T-helper 1 cell treated with Interleukin-12 subunit alpha and Interleukin-12 subunit beta and Interleukin-4 antibody, amounts not matched to agents 30 ng/mL and 1 ng/mL, for 36 hours (primary cell): ENCODE measurements around the gene CACNA1B. TPM values are rescaled to one million over a fixed set of nuclear protein-coding genes. Genes with fewer than 3 reads are reported as not detected.

Source experiments
- intact Hi-C: fragments of 100-400 bp; cut with micrococcal nuclease; formaldehyde crosslinking; loops from one replicate; pipeline ENCODE4 v1.15.1; 2024
- total RNA-seq: library from RNA; stranded (reverse); gene quantifications from 2 replicates; pipeline ENCODE4 v1.2.3, GENCODE V29; 2022

The CACNA1B gene
- total RNA-seq, 1 donor from 2014 or later: 0.07 TPM

DNA sequence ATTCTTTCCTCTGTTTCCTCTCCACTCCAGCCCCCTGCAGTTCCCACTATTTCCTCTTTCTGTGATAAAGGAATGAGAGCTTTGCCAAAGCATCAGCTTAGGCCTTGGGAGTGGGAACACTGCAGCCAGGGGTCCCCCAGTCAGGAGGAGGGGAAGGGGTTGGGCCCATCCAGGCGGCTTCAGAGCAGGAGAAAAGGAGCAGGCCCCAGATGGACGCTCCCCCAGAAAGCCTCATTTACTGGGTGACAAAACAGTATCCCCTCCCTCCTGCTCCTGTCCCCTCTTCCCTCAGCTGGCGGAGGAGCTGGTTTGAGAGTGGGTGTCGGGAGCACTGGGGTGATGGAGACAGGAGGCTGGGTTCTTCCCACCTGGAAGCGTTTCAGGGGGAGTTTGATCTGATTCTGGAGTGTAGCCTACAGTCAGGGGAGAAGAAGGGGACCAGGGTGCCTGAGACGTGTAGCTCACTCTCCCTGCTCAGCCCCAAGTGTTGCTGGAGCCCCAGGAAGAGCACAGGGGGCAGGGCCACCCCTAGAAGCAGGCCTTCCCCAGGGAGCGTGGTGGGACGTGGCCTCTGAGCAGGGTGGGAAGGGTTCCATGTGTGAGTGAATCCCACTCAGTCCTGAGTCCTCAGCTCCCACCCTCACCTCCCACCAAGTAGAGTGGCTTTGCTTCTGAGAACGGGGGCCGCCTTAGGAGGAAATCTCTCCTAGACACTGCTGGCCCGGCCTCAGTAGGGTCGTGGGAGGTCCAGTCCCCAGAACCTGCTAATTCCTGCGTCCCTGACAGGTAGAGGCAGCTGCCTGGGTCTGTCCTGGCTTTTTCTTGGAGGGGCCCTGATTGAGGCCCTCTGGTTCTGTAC, 173.1 kb downstream of the CACNA1B start:
- intact Hi-C loops: no loop called here

DNA sequence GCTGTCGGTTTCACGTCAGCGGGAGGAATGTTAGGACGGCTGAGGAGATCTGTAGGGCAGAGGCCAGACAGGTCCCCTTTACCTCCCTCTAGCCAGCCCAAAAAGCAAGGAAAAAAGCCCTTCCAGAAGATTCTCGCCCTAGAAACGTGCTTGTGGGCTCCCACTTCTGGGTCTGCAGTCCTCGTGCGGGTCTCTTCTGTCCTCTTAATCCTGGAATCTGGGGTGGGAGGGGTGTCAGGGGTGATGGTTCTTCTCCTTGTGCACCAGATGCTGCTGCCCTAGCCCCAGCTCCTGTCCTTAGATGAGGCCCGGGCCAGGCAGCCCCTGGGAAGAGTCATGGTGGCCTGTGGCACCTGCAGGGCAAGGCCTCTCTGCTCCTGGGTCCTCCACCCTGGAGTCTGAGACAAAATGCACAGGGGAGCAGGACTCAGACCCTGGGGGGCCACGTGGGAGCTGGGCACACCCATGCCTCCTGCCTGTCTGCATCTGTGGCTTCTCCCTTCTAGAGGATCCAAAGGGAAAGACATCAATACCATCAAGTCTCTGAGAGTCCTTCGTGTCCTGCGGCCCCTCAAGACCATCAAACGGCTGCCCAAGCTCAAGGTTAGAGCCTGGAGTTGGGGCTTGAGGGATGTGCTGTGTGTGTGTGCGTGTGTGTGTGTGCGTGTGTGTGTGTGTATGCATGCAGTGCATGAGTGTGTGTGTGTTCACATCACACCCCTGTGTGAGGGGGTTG, 174.2 kb downstream of the CACNA1B start:
- intact Hi-C loops: no loop called here

DNA sequence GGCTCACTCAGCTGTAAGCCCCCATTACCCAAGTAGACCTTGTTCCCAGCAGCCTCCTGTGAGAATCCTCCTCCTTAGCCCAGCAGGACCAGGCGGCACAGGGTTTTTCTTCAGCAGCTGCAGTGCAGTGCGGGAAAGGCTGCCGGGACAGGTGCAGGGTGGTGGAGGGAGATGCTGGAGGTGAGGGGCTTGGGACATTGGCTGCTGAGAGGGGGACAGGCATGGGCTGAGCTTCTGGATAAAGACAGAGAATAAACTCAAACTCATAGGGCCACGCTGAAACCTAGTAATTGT, 174.7 kb downstream of the CACNA1B start:
- intact Hi-C loops: no loop called here

DNA sequence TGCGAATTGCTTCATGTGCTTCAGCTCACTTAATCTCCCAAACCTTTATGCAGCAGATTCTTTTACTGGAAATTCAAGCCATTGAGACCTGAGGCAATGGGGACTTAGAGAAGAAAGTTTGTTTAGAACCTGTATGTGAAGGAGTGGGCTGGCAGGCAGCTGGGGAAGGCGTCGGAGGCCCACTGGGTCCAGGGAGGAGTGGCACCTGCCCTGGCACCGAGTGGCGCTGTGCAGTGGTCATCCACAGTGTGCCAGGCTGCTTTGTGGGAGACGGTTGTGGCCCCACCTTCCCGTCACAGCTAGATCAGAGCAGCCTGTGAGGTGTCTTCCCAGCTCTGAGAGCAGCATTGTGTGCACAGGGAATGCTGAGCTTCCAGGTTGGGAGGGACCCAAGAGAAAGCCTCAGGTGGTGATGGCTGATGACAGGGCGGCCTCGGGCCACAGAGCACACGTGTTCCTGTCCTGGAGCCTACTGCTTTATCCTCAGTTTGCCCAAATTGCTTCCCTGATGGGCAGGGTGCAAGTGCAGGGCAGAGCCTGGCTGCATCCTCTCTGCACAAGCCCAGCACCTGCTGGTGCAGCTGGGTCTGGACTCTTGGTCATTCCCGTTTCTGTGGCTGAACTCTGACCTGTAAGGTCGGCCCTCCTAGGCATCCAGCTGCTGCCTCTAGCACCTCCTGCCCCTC, 175.2 kb downstream of the CACNA1B start:
- intact Hi-C loops: no loop called here

DNA sequence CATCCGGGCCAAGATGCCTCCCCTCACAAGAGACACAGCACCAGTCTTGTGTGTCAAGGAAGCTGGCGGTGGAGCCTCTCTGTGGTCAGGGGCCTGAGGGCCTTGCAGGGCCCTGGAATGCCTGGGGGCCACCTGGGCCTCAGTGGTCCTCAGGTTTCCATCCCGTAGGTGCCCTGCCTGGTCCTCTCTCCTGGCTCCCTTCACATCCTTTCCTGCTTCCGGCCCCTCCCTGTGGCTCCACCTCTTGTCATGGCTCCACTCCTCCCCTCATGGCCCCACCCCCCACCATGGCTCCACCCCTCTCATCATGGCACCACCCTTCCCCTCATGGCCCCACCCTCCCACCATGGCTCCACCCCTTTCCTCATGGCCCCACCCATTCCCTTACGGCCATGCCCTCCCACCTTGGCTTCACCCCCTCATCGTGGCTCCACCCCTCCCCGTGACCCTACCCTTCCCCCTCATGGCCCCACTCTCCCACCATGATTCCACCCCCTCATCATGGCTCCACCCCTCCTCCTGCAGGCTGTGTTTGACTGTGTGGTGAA, 175.8 kb downstream of the CACNA1B start:
- intact Hi-C loops: no loop called here

DNA sequence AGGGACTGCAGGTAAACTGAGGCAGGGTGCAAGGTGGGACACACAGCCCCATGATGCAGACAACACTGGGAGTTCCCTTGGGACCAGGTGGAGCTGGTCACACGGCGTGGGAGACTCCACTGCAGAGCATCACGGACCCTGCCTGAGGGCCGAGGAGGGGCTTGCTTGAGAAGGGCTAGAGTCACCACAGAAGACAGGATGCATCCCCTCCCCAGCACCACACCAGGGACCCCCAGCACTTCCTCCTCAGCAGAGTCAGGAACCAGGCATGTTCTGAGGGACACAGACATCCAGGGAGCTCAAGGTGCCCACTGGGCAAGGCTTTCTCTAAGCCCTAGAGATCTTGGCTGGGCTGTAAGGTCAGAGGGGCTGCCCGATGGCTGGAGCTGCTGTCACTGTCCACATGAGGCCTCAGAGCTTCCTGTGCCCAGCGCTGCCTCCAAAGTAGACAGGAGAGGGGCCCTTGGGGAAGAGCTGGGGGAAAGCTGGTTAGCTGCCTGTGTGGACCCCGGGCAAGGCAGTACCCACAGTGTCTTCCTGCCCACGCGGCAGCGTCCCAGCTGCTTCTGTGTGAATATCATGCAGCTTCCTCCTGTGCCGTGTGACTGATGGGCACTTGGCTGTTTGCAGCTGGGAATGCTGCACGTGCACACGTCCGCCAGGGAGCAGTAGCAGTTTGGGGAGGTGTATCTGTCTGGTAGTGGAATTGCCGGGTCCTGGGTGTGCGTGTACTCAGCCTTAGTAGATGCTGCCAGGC, 176.6 kb downstream of the CACNA1B start:
- intact Hi-C loops: no loop called here

DNA sequence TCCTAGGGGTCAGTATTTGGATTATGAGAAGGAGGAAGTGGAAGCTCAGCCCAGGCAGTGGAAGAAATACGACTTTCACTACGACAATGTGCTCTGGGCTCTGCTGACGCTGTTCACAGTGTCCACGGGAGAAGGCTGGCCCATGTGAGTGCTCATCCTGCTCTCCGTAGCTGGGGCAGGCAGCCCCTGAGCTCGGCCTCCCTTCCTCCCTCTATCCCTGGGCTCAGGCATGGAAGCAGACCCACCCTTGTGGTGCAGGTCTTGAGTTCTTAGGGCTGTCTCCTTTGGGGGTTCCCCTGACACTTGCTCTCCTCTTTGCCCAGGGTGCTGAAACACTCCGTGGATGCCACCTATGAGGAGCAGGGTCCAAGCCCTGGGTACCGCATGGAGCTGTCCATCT, 180.1 kb downstream of the CACNA1B start:
- intact Hi-C loops: no loop called here

DNA sequence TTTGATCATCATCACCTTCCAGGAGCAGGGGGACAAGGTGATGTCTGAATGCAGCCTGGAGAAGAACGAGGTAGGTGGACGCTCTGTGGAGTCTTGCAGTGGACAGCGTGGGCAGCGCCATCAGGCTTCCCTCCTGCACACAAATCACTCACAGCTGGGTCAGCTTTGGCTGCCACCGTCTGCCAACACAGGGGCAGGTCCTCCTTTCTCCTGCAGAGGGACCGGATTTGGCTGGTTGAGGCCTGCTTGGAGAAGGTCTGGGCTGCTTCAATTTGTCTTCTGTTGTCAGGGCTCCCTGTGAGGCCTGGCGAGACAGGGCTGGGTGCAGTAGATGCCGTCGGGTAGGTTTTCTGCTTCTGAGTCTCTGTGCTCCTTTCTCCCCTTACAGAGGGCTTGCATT, 180.6 kb downstream of the CACNA1B start:
- intact Hi-C loops: no loop called here

DNA sequence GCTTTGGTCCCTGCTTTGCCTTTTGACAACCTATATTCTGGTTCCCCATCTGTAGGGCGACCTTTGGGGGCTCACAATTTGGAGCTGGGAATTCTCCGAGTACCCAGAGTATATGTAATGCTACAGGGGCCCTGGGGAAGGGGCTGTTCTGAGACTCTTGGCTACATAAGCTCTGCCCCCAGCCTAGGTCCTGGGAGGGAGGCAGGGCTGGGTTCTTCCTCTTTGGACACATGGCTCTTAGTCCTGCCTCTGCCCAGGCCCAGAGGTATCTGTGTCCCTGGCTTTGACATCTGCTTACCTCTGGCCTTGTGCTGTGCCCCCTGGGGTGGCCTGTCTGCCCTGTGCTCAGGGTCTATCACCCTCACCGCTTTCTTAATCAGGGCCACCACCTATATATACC, 181.6 kb downstream of the CACNA1B start:
- intact Hi-C loops: no loop called here

DNA sequence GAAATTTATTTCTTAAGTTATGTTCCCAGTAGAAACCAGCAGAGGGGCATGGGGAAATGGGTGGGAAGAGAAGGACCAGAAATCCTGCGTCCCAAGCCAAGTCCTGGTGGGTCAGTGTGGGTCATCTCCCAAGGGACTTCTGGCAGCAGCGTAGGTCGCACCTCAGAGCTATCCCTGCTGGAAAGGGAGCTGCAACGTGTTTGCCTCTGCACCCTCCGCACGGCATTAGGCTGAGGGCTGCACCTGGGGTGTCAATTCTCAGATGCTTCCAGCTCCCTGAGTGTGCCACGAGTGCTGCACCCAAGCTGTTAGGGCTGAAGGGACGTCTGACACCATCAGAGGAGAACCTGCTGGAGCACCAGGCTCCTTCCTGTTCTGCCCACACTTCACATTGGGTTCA, 182.8 kb downstream of the CACNA1B start:
- intact Hi-C loops: no loop called here

DNA sequence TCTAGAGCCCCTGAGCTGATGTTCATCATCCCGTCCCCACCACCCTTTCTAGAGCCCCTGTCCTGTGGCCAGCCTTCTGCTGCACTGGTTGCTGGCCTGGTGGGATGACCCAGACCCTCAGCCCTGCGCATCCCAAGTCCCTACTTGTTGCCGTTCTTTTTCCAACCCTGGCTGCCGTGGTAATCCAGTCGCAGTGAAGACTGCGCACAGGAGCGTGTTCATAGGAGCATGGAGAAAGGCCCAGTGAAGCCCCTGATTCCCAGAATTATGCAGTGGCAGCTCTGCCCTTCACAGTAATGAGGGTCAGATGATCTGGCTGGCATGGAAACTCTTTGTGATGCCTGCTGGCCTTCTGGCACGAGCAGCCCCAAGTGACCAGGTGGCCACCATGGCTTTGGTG, 183.3 kb downstream of the CACNA1B start:
- intact Hi-C loops: no loop called here

DNA sequence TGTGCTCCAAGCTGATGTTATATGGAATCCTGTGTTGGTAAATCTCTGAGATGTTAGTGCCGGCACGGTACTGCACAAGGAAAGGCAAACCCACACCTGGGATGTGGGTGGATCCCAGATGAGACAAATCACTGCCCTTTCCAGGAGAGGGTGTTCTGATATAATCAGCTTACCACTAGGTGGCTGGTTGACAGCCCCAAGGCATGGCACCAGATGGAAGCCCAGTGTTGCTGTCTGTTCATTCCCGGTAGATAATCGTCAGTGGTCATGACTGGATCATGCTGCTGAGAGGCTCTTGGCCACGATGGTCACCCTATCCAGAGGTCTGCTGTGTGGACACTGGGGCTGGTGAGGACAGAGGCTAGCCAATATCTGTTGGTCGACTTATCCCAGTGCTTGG, 184.0 kb downstream of the CACNA1B start:
- intact Hi-C loops: no loop called here

DNA sequence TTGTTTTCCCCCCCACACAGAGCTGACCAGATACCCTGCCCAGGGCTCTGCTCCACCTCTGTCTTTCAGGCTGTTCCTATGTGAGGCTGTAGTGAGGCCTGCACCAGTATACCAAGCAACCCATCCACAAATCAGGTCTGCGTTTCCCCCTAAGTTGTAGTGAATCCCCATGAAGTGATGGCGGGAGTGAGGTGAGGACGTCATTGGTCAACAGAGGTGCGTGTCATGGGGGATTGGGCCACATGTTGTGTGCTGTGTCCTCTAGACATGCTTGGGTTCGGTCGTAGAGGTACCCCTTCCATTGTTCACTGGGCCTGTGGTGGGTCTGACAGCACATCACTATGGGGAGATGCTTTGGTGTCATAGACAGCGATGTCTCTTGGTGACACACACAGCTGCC, 184.6 kb downstream of the CACNA1B start:
- intact Hi-C loops: no loop called here

DNA sequence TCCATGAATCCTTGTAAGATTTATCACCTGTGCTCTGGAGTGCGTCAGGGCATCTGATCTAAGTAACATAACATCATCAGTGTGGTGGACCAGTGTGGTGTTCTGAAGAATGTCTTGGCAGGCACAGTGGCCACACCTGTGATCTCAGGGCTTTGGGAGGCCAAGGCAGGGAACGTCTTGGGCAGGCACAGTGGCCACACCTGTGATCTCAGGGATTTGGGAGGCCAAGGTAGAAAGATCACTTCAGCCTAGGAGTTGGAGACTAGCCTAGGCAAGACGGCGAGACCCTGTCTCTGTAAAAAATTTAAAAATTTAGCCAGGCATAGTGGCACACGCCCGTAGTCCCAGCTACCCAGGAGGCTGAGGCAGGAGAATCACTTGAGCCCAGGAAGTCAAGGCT, 185.5 kb downstream of the CACNA1B start:
- intact Hi-C loops: no loop called here

DNA sequence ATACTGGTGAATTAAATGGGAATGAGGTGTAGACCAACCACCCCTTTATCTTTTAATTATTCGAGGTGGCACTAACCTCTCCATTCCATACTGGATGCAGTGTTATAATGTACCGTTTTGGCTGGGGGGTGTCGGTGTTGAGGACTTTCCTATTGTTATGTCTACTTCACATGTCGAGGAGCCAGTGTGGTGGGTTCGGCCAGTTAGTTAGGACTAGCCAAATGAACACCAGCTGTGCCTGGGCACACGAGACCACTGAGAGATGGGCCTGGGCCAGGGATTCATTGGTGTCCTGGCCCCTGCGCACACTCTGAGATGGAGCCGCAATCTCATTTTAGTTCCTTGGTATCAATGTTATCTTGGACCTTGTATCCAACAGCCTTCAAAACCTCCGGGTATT, 186.2 kb downstream of the CACNA1B start:
- intact Hi-C loops: no loop called here

DNA sequence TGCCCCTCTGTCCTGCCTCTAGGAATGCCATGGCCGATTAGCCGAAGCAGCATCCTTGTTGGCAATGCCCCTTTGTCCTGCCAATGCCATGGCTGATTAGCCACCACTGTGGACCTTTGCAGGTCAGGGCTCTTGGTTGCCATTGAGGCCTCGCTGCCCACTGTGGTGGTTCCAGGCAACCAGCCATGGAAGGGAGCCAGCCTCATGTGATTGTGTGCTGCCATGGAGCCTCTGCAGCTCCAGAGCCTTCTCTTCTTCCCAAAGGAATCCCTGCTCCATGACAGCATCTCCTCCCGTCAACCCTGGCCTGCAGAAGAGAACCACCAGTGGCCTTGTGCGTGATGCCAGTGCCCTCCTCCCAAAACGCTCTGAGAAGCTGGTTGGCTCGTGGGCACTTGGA, 187.0 kb downstream of the CACNA1B start:
- intact Hi-C loops: no loop called here

DNA sequence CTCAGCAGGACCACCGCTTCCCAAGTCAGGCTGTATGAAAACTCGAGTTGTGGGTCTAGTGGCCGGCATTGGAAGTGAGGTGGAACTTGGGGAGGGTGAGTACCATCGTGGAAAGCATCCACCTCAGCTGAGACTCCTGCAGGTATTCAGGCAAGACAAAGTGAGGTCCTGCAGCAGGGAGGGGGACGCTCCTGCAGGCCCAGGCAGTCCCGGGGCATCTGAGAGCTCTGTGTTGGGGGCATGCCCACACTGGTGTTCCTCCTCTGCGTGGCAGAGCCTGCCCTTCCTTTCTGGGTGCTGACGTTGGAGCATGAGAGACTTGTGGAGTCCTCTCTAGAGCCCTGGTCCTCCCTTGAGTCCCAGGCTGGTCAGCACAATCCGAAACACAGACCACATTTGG, 187.7 kb downstream of the CACNA1B start:
- intact Hi-C loops: no loop called here

DNA sequence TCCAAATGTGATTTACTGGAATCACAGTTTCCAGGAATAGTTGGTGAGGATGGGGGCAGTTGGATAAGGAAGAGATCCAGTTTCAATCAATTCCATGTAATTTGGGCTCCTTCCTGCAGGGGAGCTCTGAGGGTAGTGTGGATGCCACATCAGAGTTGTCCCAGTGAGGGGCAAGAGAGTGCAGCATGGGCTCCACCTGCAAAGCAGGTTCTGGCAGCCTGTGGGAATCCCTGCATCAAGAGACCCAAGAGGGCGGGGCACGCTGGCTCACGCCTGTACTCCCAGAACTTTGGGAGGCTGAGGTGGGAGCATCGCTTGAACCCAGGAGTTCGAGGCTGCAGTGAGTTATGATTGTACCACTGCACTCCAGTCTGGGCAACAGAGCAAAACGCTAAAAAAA, 188.5 kb downstream of the CACNA1B start:
- intact Hi-C loops: no loop called here

DNA sequence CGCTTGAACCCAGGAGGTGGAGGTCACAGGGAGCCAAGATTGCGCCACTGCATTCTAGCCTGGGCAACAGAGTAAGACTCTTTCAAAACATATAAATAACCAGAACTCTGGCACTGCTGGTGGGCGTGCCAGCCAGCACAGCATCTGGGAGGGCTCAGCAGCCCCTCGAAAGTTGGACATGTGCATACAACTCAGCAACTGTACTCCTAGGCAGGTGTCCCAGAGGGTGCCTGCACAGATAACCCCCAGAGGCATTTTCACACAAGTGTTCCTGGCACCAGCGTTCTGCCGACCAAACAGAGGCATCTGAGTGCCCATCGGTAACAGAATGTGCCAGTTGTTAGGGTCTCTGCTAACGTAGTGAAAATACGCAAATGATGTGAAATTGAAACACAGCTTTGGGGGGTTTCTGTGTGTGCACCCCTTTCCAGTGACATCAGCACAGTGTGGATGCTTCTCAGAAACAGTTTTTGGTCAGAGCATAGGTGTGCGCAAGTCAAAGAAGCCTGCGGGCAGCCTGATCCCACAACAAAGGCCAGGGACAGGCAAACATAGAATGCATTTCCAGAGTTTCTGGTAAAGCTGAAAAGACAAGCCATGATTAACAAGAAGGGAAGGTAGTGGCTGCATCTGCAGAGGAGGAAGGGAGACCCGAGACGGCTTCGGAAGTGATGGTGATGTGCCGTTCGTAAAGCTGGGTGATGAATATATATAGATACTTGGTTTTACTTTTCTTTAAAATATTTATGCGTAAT, 190.2 kb downstream of the CACNA1B start:
- intact Hi-C loops: no loop called here

DNA sequence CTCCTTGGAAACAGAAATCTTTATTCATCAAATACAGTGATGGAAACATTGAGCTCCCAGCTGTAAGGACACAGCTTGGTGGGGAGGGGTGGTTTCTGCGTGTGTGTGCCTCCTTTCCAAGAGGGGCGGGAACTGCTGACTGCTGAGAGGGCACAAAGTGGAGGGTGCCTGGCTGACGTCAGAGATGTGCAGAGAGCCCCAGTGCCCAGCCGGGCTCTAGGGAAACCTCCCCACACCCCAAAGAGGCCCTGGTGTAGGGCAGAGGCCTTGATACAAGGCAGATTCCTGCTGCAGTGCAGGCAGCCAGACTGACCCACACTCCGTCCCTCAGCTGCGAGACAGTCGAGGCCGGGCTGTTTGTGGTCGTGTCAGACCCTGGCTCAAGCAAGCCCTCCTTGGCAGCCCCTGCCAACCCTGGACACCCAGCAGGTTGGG, 191.0 kb downstream of the CACNA1B start:
- intact Hi-C loops: no loop called here
